Measurements from ENCODE around the gene SLC30A5.
A peak's percentile ranks its signal among the peaks of the same experiment; 100 is the strongest.
"Not testable (repeated sequence)": the region's sequence is repeated elsewhere in the genome, so short reads cannot be mapped to it uniquely, and the experiment has no call there.

Gene SLC30A5

GRCh38 chr5:69090158-69090557 lies 3.7 kb upstream of the SLC30A5 start:
- Mint-ChIP-seq H3K4me3 (no peak overlapping the region), H3K4me1 (no peaks in the 10 kb centered on the region), H3K36me3 (ENCODE audit: low read depth) (no peaks in the 10 kb centered on the region), H3K27ac (no peak overlapping the region), H3K27me3 (ENCODE audit: low read depth) (no peaks in the 10 kb centered on the region), H3K9me3 (no peaks in the 10 kb centered on the region)
- TF ChIP-seq CTCF (IDR thresholded peaks at IDR 0.05; ENCODE audit: unreplicated experiment in 3 of 3): no peak

GRCh38 chr5:69091771-69092170 lies 2.0 kb upstream of the SLC30A5 start:
- no peak for TF ChIP-seq CTCF (IDR thresholded peaks at IDR 0.05; ENCODE audit: unreplicated experiment in 3 of 3)
- Mint-ChIP-seq H3K27me3 (ENCODE audit: low read depth) (no peaks in the 10 kb centered on the region), H3K4me1 (peaks cover 5% of the 10 kb centered on the region), H3K36me3 (ENCODE audit: low read depth) (peaks cover 6% of the 10 kb centered on the region), H3K9me3 (no peaks in the 10 kb centered on the region), H3K4me3 (no peak overlapping the region), H3K27ac (no peak overlapping the region)

- no peak for TF ChIP-seq CTCF (IDR thresholded peaks at IDR 0.05; ENCODE audit: unreplicated experiment in 3 of 3)
- Mint-ChIP-seq H3K9me3 (no peaks in the 10 kb centered on the region), H3K27me3 (ENCODE audit: low read depth) (no peaks in the 10 kb centered on the region), H3K4me3 (peak overlapping the region; percentile 51 to 94 (median 57)), H3K4me1 (peaks cover 13% of the 10 kb centered on the region), H3K36me3 (ENCODE audit: low read depth) (peaks cover 16% of the 10 kb centered on the region), H3K27ac (peak overlapping the region in 2 of 3 experiments; percentile 51 to 97)
Measured at GRCh38 chr5:69092969-69093368, 845 bp upstream of the SLC30A5 start.

GRCh38 chr5:69099302-69099701 lies 5.5 kb downstream of the SLC30A5 start:
- Mint-ChIP-seq H3K9me3 (no peaks in the 10 kb centered on the region), H3K27ac (peak overlapping the region in 2 of 3 experiments; percentile 1 to 35), H3K27me3 (ENCODE audit: low read depth) (no peaks in the 10 kb centered on the region), H3K4me3 (no peak overlapping the region), H3K4me1 (peaks cover 28% of the 10 kb centered on the region), H3K36me3 (ENCODE audit: low read depth) (peaks cover 49% of the 10 kb centered on the region)
- TF ChIP-seq CTCF (IDR thresholded peaks at IDR 0.05; ENCODE audit: unreplicated experiment in 3 of 3): no peak

- Mint-ChIP-seq H3K4me1 (peaks cover 12% of the 10 kb centered on the region), H3K27me3 (ENCODE audit: low read depth) (no peaks in the 10 kb centered on the region), H3K4me3 (no peak overlapping the region), H3K36me3 (ENCODE audit: low read depth) (peaks cover 60% of the 10 kb centered on the region), H3K27ac (no peak overlapping the region), H3K9me3 (no peaks in the 10 kb centered on the region)
- no peak for TF ChIP-seq CTCF (IDR thresholded peaks at IDR 0.05; ENCODE audit: unreplicated experiment in 3 of 3)
Measured at GRCh38 chr5:69103521-69103920, 9.7 kb downstream of the SLC30A5 start.

- Mint-ChIP-seq H3K27ac (no peak overlapping the region), H3K4me1 (no peaks in the 10 kb centered on the region), H3K4me3 (no peak overlapping the region), H3K9me3 (no peaks in the 10 kb centered on the region), H3K27me3 (ENCODE audit: low read depth) (no peaks in the 10 kb centered on the region), H3K36me3 (ENCODE audit: low read depth) (peaks cover 63% of the 10 kb centered on the region)
- no peak for TF ChIP-seq CTCF (IDR thresholded peaks at IDR 0.05; ENCODE audit: unreplicated experiment in 3 of 3)
Measured at GRCh38 chr5:69105996-69106906, 12.4 kb downstream of the SLC30A5 start.

- not testable (repeated sequence) for H3K4me1 Mint-ChIP-seq; H3K4me3 Mint-ChIP-seq; H3K9me3 Mint-ChIP-seq; H3K27me3 Mint-ChIP-seq (ENCODE audit: low read depth); H3K27ac Mint-ChIP-seq
- peaks cover 61% of the 10 kb centered on the region for H3K36me3 Mint-ChIP-seq (ENCODE audit: low read depth)
Measured at GRCh38 chr5:69108367-69108766, 14.6 kb downstream of the SLC30A5 start.
